Measurements from ENCODE around the gene SLC36A1. TPM values are rescaled to one million over a fixed set of nuclear protein-coding genes. Genes with fewer than 3 reads are reported as not detected.

The SLC36A1 gene
- total and polyA plus RNA-seq, 5 donors from 2014 or later: 0.59 to 5.4 (median 1.8) TPM

DNA sequence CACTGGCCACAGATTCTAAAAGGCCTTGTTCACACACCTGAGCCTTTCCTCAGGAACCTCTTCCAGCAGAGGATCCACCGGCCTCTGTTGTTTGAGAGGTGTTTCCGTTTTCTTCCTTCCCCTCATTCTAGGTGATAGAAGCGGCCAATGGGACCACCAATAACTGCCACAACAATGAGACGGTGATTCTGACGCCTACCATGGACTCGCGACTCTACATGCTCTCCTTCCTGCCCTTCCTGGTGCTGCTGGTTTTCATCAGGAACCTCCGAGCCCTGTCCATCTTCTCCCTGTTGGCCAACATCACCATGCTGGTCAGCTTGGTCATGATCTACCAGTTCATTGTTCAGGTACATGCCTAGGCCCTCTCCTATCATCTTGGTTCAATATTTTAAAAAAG, 20.2 kb downstream of the SLC36A1 start:
- no peak for ATAC-seq (ENCODE audit: low read depth in 2 of 2)

GRCh38 chr5:151469386-151469785, 22.0 kb downstream of the SLC36A1 start:
- Mint-ChIP-seq H3K27me3 (no peaks in the 10 kb centered on the region), H3K4me3 (no peak overlapping the region), H3K4me1 (no peaks in the 10 kb centered on the region), H3K36me3 (peaks cover 46% of the 10 kb centered on the region), H3K9me3 (no peaks in the 10 kb centered on the region), H3K27ac (no peak overlapping the region)
- Histone ChIP-seq H3K27me3 (ENCODE audit: control insufficient read depth, insufficient read depth, low read length) (no peaks in the 10 kb centered on the region), H3K27ac (ENCODE audit: insufficient read depth, low read length, poor library complexity, severe bottlenecking) (no peak overlapping the region), H3K36me3 (ENCODE audit: control insufficient read depth, insufficient read depth, low read length) (peaks cover 59% of the 10 kb centered on the region), H3K4me3 (ENCODE audit: low read depth, low read length) (no peak overlapping the region), H3K9me3 (ENCODE audit: control insufficient read depth in 2 of 2, low read length in 2 of 2) (no peaks in the 10 kb centered on the region), H3K4me1 (ENCODE audit: control insufficient read depth, insufficient read depth, low read length, poor library complexity, severe bottlenecking) (no peaks in the 10 kb centered on the region)
- DNase-seq (no peak), ATAC-seq (ENCODE audit: low read depth in 2 of 2) (no peak)

More for the DNA sequence above, 20.2 kb downstream of the SLC36A1 start:
- H3K4me1 ChIP-seq (ENCODE audit: control insufficient read depth, insufficient read depth, low read length, poor library complexity, severe bottlenecking): no peaks in the 10 kb centered on the region
- Mint-ChIP-seq H3K4me3 (no peak overlapping the region), H3K27ac (no peak overlapping the region), H3K27me3 (no peaks in the 10 kb centered on the region), H3K36me3 (peaks cover 46% of the 10 kb centered on the region), H3K9me3 (no peaks in the 10 kb centered on the region), H3K4me1 (no peaks in the 10 kb centered on the region)
- H3K27ac ChIP-seq (ENCODE audit: insufficient read depth, low read length, poor library complexity, severe bottlenecking): no peak overlapping the region
- peaks cover 64% of the 10 kb centered on the region for H3K36me3 ChIP-seq (ENCODE audit: control insufficient read depth, insufficient read depth, low read length)
- no peaks in the 10 kb centered on the region for H3K9me3 ChIP-seq (ENCODE audit: control insufficient read depth in 2 of 2, low read length in 2 of 2)
- no peaks in the 10 kb centered on the region for H3K27me3 ChIP-seq (ENCODE audit: control insufficient read depth, insufficient read depth, low read length)
- no peak overlapping the region for H3K4me3 ChIP-seq (ENCODE audit: low read depth, low read length)
- DNase-seq: no peak

DNA sequence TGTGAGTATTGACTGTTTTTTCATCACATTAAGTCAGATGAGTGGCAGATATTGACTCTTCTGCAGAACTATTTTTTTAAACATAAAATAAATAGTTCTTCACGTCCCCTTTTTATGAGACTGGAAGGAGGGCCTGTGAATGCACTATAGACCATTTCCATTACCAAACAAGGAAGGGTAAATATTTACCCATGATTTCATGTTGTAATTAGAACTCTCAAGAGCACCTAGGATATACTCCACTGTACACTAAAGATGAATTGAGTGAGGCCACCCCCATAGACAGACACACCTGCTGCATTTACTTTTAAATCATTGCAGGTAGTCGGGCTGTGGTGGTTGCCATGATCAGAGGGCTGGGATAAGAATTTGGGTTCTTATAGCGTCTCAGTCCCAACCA, 22.6 kb downstream of the SLC36A1 start:
- Mint-ChIP-seq H3K4me3 (no peak overlapping the region), H3K9me3 (no peaks in the 10 kb centered on the region), H3K4me1 (no peaks in the 10 kb centered on the region), H3K36me3 (peaks cover 39% of the 10 kb centered on the region), H3K27me3 (no peaks in the 10 kb centered on the region), H3K27ac (no peak overlapping the region)
- no peak overlapping the region for H3K4me3 ChIP-seq (ENCODE audit: low read depth, low read length)
- H3K36me3 ChIP-seq (ENCODE audit: control insufficient read depth, insufficient read depth, low read length): peaks cover 56% of the 10 kb centered on the region
- no peaks in the 10 kb centered on the region for H3K27me3 ChIP-seq (ENCODE audit: control insufficient read depth, insufficient read depth, low read length)
- no peaks in the 10 kb centered on the region for H3K4me1 ChIP-seq (ENCODE audit: control insufficient read depth, insufficient read depth, low read length, poor library complexity, severe bottlenecking)
- DNase-seq (no peak), ATAC-seq (ENCODE audit: low read depth in 2 of 2) (no peak)
- no peaks in the 10 kb centered on the region for H3K9me3 ChIP-seq (ENCODE audit: control insufficient read depth in 2 of 2, low read length in 2 of 2)
- H3K27ac ChIP-seq (ENCODE audit: insufficient read depth, low read length, poor library complexity, severe bottlenecking): no peak overlapping the region

DNA sequence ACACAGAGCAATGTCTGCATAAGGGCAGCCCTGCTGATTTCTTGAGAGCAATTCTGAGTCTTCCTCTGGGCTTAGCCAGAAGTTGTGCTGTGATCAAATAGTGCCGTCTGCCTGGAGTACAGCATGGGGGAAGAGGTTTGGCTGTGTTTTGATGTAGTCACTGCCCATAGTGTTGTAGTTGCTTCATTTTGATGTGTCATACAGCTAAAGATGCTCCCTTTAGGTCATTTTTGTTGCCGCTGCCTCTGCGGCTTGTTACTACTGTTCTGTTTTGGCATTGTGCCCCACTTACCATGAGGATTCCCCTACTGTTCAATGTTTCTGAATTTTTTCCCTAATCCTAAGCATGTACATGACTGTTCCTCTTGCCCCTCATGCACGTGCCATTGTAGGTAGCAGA, 23.0 kb downstream of the SLC36A1 start:
- Histone ChIP-seq H3K4me3 (ENCODE audit: low read depth, low read length) (no peak overlapping the region), H3K27me3 (ENCODE audit: control insufficient read depth, insufficient read depth, low read length) (no peaks in the 10 kb centered on the region), H3K27ac (ENCODE audit: insufficient read depth, low read length, poor library complexity, severe bottlenecking) (no peak overlapping the region), H3K36me3 (ENCODE audit: control insufficient read depth, insufficient read depth, low read length) (peaks cover 54% of the 10 kb centered on the region), H3K4me1 (ENCODE audit: control insufficient read depth, insufficient read depth, low read length, poor library complexity, severe bottlenecking) (no peaks in the 10 kb centered on the region), H3K9me3 (ENCODE audit: control insufficient read depth in 2 of 2, low read length in 2 of 2) (no peaks in the 10 kb centered on the region)
- no peaks in the 10 kb centered on the region for H3K4me1 Mint-ChIP-seq
- H3K9me3 Mint-ChIP-seq: no peaks in the 10 kb centered on the region
- H3K27me3 Mint-ChIP-seq: no peaks in the 10 kb centered on the region
- DNase-seq (no peak), ATAC-seq (ENCODE audit: low read depth in 2 of 2) (no peak)
- no peak overlapping the region for H3K27ac Mint-ChIP-seq
- H3K4me3 Mint-ChIP-seq: no peak overlapping the region
- H3K36me3 Mint-ChIP-seq: peaks cover 35% of the 10 kb centered on the region

DNA sequence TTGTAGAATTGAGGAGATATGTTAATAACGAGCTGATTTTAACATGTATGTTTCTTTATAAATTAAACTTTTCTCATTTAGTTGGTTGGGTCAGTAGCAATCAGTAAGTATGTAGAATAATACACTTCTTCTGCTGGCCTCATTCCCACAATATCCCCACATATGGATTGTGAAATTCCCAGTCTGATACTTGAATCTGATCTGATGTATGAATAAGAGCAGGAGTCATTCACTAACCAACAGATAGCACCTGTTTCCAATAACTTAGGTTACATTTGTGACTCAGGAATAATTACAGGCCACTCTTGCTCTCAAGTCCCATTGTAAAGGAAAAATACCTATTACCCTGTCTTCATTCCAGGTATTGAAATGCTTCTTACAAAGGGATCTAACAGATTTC, 23.9 kb downstream of the SLC36A1 start:
- Mint-ChIP-seq H3K27me3 (no peaks in the 10 kb centered on the region), H3K36me3 (peaks cover 30% of the 10 kb centered on the region), H3K27ac (no peak overlapping the region), H3K4me3 (no peak overlapping the region), H3K4me1 (no peaks in the 10 kb centered on the region), H3K9me3 (no peaks in the 10 kb centered on the region)
- ATAC-seq (ENCODE audit: low read depth in 2 of 2): no peak
- no peaks in the 10 kb centered on the region for H3K9me3 ChIP-seq (ENCODE audit: control insufficient read depth in 2 of 2, low read length in 2 of 2)
- H3K4me1 ChIP-seq (ENCODE audit: control insufficient read depth, insufficient read depth, low read length, poor library complexity, severe bottlenecking): no peaks in the 10 kb centered on the region
- H3K27me3 ChIP-seq (ENCODE audit: control insufficient read depth, insufficient read depth, low read length): no peaks in the 10 kb centered on the region
- H3K27ac ChIP-seq (ENCODE audit: insufficient read depth, low read length, poor library complexity, severe bottlenecking): no peak overlapping the region
- no peak overlapping the region for H3K4me3 ChIP-seq (ENCODE audit: low read depth, low read length)
- H3K36me3 ChIP-seq (ENCODE audit: control insufficient read depth, insufficient read depth, low read length): peaks cover 50% of the 10 kb centered on the region
- no peak for DNase-seq

- peaks cover 53% of the 10 kb centered on the region for H3K36me3 ChIP-seq (ENCODE audit: control insufficient read depth, insufficient read depth, low read length)
- Mint-ChIP-seq H3K36me3 (peaks cover 44% of the 10 kb centered on the region), H3K27ac (peak overlapping the region in 1 of 3 donors; percentile 17)
Observed at GRCh38 chr5:151474799-151475198, 27.4 kb downstream of the SLC36A1 start.

GRCh38 chr5:151475388-151475787, 28.0 kb downstream of the SLC36A1 start:
- H3K36me3 ChIP-seq (ENCODE audit: control insufficient read depth, insufficient read depth, low read length): peaks cover 54% of the 10 kb centered on the region
- H3K27ac ChIP-seq (ENCODE audit: insufficient read depth, low read length, poor library complexity, severe bottlenecking): no peak overlapping the region
- H3K4me3 ChIP-seq (ENCODE audit: low read depth, low read length): no peak overlapping the region
- ATAC-seq (ENCODE audit: low read depth in 2 of 2): no peak
- no peaks in the 10 kb centered on the region for H3K9me3 ChIP-seq (ENCODE audit: control insufficient read depth in 2 of 2, low read length in 2 of 2)
- Mint-ChIP-seq H3K27ac (peak overlapping the region in 1 of 3 donors; percentile 17), H3K4me1 (no peaks in the 10 kb centered on the region), H3K27me3 (no peaks in the 10 kb centered on the region), H3K9me3 (no peaks in the 10 kb centered on the region), H3K4me3 (no peak overlapping the region), H3K36me3 (peaks cover 44% of the 10 kb centered on the region)
- H3K4me1 ChIP-seq (ENCODE audit: control insufficient read depth, insufficient read depth, low read length, poor library complexity, severe bottlenecking): no peaks in the 10 kb centered on the region
- no peak for DNase-seq
- no peaks in the 10 kb centered on the region for H3K27me3 ChIP-seq (ENCODE audit: control insufficient read depth, insufficient read depth, low read length)

More at GRCh38 chr5:151474799-151475198, 27.4 kb downstream of the SLC36A1 start:
- Histone ChIP-seq H3K27ac (ENCODE audit: insufficient read depth, low read length, poor library complexity, severe bottlenecking) (no peak overlapping the region), H3K4me1 (ENCODE audit: control insufficient read depth, insufficient read depth, low read length, poor library complexity, severe bottlenecking) (no peaks in the 10 kb centered on the region), H3K27me3 (ENCODE audit: control insufficient read depth, insufficient read depth, low read length) (no peaks in the 10 kb centered on the region), H3K9me3 (ENCODE audit: control insufficient read depth in 2 of 2, low read length in 2 of 2) (no peaks in the 10 kb centered on the region), H3K4me3 (ENCODE audit: low read depth, low read length) (no peak overlapping the region)
- H3K4me3 Mint-ChIP-seq: no peak overlapping the region
- H3K9me3 Mint-ChIP-seq: no peaks in the 10 kb centered on the region
- H3K27me3 Mint-ChIP-seq: no peaks in the 10 kb centered on the region
- no peak for DNase-seq
- H3K4me1 Mint-ChIP-seq: no peaks in the 10 kb centered on the region
- no peak for ATAC-seq (ENCODE audit: low read depth in 2 of 2)

GRCh38 chr5:151476016-151476415, 28.6 kb downstream of the SLC36A1 start:
- no peaks in the 10 kb centered on the region for H3K9me3 ChIP-seq (ENCODE audit: control insufficient read depth in 2 of 2, low read length in 2 of 2)
- Mint-ChIP-seq H3K4me3 (no peak overlapping the region), H3K36me3 (peaks cover 50% of the 10 kb centered on the region), H3K27me3 (no peaks in the 10 kb centered on the region), H3K9me3 (no peaks in the 10 kb centered on the region), H3K4me1 (no peaks in the 10 kb centered on the region), H3K27ac (no peak overlapping the region)
- no peak overlapping the region for H3K27ac ChIP-seq (ENCODE audit: insufficient read depth, low read length, poor library complexity, severe bottlenecking)
- DNase-seq (no peak), ATAC-seq (ENCODE audit: low read depth in 2 of 2) (no peak)
- no peaks in the 10 kb centered on the region for H3K4me1 ChIP-seq (ENCODE audit: control insufficient read depth, insufficient read depth, low read length, poor library complexity, severe bottlenecking)
- H3K36me3 ChIP-seq (ENCODE audit: control insufficient read depth, insufficient read depth, low read length): peaks cover 57% of the 10 kb centered on the region
- no peaks in the 10 kb centered on the region for H3K27me3 ChIP-seq (ENCODE audit: control insufficient read depth, insufficient read depth, low read length)
- no peak overlapping the region for H3K4me3 ChIP-seq (ENCODE audit: low read depth, low read length)

All from CD4-positive, CD25-positive, alpha-beta regulatory T cell (primary cell).